Stimulated activated CD8-positive, alpha-beta memory T cell treated with anti-CD3 and anti-CD28 coated beads, Interleukin-7, amount 100 ng/mL, for 24 hours (primary cell): Measurements from ENCODE around the gene EVC.
"Not testable (repeated sequence)": the region's sequence is repeated elsewhere in the genome, so short reads cannot be mapped to it uniquely, and the experiment has no call there.

Experiments used
- DNase-seq: peaks from one replicate; pipeline ENCODE4 v3.0.0-alpha.2; 2020; ENCODE audit warnings: low read depth

Gene EVC

GRCh38 chr4:5851637-5852301 is 140.8 kb downstream of the EVC start:
- no peak for DNase-seq

DNA sequence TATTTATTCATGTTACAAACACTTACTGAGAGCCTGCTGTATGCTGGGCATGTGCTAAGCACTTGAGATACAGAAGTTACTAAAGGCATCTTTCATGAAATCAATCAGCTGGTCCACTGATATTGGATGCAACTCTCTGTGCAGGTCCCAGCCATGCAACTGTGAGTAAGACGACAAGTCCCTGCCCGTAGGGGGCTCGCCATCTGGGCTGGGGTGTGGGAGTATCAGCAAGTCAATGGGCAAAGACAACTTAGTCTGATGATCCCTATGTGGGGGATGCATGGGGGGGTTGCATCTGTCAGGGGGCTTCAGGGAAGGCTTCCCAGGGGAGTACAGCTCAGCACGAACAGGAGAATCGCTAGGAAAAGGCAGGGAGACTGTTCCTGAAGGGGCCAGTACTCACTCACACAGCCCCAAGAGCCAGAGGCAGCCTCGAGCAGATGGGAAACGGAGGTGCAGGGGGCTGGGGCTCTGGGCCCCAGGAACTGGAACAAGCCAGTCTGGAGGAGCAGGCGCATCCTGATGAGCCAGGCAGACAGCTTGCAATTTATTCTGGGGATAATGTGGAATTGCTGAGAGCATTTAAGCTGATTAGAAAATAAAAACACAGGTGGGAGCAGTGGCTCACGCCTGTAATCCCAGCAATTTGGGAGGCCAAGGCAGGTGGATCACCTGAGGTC is 141.7 kb downstream of the EVC start:
- DNase-seq, result no peak

- no peak for DNase-seq
Observed at GRCh38 chr4:5854929-5855328, 143.9 kb downstream of the EVC start.

DNA sequence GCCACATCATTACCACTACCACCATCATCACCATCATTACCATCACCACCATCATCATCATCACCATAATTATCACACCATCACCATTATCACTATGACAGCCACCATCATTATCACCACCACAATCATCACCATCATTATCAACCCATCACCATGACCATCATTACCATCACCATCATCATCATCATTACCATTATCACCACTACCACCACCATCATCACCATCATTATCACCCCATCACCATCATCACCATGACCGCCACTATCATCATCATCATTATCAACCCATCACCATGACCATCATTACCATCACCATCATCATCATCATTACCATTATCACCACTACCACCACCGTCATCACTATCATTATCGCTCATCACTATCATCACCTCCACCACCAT is 145.4 kb downstream of the EVC start:
- not testable (repeated sequence) for DNase-seq

DNA sequence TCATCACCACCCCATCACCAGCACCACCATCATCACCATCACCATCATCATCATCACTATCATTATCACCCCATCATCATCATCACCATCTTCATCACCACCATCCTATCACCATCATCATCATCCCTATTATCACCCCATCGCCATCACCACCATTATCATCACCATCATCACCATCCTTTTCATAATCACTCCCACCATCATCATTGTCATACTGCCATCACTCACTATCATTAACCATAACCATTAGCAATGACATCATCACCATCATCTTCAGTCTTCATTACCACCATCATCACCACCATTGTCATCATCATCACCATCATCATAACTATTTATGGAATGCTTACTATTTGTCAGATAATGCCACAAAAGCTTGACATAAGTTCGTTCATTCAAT is 146.2 kb downstream of the EVC start:
- DNase-seq, result no peak

DNA sequence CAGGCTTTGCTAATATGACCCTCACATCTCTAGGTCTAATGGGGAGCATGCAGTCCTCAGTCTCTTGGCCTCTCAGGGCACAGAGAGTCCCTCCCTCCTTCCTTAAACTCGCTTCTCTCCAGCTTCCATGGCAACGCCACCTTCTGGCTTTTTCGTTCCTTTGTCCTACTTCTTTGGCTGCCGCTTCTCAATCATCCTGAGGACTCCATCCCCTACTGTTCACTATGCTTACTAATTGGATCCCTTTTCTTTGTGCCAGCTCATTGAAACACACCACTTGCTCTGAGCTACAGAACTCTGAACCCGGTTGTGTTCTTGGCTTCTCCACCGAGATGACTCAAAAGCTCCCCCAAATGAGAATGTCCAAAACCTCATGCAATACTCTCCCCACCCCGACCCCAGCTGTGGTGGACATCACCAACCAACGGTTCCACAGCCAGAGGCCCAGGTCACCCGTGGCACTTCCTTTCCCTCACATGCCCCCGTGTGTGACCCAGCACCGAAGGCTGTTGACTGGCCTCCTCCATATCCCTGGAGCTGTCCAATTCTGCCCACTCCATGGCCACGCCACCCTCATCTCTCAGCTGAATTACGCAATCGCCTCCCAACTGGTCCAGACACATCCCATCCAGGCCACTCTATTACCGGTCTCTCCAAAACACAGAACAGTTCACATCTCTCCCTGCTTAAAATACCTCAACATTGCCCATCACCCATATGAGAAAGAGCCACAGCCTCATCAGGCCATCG is 147.2 kb downstream of the EVC start:
- DNase-seq, result no peak

DNA sequence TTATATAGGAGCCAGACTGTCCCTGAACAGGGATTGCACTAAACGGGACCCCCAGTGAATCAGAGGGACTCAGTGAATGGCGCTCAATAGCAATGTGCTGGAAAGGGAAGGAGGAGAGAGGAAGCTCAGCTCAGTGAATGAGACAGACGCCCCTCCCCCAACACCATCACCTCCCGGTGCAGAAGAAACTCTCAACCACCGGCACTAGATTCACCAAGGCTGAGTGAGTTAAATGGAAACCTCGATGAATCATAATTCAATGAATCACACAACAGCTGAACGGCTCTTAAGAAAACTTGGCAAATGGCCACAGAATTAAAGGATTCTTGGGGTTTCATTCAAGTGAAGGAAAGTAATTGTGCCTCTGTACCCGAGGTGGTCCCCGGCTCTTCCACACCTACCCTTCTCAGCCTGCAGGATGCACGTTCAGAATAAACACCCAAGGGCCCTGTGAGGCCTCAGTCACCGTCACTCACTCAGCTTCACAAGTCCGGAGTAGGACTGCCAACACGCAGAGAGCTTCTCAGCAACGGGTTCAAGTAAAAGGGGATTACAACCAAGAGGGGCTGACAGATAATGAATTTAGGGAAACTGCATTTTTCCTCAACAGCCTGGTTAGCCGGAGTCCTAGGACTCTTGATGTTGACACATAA is 152.6 kb downstream of the EVC start:
- peak; percentile 32 for DNase-seq
